ENCODE data around the gene TTN. TPM values are rescaled to one million over a fixed set of nuclear protein-coding genes. Genes with fewer than 3 reads are reported as not detected.

Gene TTN
- total RNA-seq, result 10 to 100 TPM in 3 of 4 donors, 1 to 10 TPM in 1; 9.3 to 59.8 (median 29.4) TPM

DNA sequence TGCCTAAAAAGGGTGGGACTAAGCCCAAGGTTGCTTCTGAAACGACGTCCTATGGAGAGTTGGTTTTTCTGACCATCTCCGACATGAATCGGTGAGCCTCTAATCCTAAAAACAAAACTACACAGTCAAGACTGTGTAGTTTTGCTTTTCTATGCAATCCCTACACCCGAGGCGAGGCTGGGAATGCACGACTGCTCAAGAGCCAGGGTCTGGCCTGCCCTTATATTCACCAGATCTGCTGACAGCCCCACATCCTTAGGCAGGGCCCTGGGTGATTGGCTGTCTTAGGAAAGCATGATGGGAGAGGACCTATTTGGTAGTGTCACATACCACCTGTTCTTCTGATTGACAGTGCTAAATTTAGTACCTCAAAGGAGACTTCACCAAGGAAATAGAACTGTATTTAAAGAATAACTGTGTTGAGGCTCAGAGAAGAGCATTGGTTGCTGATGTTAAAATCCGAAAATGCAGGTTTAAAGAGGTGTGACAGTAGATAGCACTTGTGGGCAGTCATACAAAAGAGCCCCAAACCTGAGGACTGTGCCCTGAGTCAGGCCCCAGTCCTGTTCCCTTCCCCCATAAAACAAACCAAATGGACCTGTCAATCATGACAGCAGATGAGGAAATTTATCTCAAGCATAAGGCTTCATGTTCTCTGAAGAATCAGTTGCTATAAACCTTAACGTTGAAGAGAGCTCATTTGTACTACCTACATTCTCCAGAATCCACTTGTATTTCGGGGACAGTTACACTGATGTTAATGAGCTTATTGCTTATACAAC, at the start of gene TTN:
TSS of gene TTN (minus strand) at position 197 of the 782 bp plus-strand sequence. CDS start 2,781 bp downstream, outside the sequence.
- TF ChIP-seq, protein P1, sequence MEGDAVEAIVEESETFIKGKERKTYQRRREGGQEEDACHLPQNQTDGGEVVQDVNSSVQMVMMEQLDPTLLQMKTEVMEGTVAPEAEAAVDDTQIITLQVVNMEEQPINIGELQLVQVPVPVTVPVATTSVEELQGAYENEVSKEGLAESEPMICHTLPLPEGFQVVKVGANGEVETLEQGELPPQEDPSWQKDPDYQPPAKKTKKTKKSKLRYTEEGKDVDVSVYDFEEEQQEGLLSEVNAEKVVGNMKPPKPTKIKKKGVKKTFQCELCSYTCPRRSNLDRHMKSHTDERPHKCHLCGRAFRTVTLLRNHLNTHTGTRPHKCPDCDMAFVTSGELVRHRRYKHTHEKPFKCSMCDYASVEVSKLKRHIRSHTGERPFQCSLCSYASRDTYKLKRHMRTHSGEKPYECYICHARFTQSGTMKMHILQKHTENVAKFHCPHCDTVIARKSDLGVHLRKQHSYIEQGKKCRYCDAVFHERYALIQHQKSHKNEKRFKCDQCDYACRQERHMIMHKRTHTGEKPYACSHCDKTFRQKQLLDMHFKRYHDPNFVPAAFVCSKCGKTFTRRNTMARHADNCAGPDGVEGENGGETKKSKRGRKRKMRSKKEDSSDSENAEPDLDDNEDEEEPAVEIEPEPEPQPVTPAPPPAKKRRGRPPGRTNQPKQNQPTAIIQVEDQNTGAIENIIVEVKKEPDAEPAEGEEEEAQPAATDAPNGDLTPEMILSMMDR (IDR thresholded peaks at IDR 0.05; ENCODE audit: low read depth), result no peak

DNA sequence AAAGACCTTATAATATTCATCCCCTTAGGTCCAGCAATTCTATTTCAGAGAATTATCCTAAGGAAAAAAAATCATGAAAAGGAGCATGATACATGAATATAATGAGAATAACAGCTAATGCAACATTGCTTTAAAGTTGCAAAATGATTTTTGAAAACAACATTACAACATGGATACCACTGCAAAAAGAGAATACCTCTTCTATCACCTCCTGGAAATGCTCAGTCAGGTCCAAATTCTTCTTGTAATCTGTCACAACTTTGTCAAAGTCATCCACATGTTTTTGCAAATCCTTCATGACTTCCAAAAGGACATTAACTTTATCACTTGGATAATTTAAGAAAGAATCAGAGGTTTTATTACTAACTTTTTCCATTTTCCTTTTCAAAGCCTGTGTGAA, 47.9 kb upstream of the TTN start:
- TF ChIP-seq, protein P1 (IDR thresholded peaks at IDR 0.05; ENCODE audit: low read depth), result no peak

DNA sequence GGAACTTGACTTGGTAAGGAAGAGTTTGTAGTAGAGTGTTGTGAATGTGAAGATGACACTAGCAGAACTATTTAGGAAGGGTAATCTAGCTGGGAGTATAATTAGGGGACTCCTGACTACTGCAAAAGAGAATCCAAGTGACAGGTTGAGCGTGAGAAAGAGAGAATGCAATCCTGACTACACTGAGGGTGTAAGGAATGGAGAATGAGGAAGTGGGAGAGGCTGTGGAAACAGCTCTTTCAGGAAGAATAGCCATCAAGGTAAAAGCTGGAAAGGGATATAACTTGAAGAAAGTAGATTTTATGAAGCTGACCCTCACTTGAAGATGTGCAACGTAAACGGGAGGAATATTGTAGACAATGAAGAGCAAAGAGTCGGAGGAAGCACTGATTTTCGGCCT, 41.1 kb upstream of the TTN start:
- TF ChIP-seq, protein P1 (IDR thresholded peaks at IDR 0.05; ENCODE audit: low read depth), result no peak

DNA sequence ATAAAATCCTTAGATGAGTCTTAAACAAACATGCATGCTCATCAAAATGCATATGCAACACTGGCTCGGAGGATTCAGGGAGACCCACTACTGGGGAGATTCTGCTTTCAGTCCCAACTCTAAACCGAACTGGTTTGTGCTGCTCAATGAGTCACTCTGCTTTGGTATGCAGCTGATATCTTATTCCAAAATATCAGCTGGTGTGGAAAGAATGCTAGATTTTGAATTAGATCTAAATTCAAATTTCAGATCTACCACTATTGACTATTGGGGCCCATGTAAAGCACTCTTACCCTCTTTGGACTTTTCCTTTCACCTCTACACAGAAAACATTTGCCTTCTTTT, 39.2 kb upstream of the TTN start:
- TF ChIP-seq, protein P1 (IDR thresholded peaks at IDR 0.05; ENCODE audit: low read depth), result no peak

DNA sequence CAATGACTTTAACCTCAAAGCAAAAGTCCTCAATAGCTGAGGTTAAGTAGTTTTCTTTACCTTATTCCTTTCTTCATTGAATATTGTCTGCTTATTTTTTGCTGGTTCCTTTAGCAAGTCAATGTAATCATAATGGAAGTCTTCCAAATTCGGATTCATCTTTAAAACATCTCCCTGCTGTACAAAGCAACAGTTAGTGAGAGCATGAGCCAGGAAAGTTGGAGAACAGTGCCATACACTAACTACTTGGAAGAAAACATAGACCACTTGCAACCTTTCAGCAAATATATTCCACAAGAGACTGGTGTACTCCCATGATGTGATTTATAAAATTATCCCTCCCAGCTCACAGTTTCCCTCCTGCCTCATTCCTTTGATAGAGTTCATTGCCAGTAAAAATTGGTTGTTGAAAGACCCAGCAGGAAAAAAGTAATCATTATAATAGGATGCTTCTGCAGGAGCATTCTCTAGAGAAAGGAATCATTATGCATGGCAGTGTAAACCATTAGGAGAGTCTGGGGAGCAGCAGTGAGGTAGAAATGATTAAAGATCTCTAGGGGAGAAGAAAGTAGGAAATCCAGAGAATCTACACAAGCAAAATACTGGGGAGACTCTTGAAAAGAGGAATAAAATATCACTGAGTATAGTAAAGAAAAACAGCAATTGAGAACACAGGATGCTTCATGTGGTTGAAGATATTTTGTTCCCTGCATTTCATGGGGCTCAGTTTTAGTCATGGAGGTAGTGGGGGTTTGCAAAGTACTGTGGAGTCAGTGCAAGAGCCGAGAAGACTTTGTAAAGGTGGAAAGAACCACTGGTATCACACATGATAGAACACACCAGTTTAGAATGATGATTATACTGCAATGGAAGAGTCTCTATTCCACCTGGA, 38.6 kb upstream of the TTN start:
- TF ChIP-seq, protein P1 (IDR thresholded peaks at IDR 0.05; ENCODE audit: low read depth), result no peak

DNA sequence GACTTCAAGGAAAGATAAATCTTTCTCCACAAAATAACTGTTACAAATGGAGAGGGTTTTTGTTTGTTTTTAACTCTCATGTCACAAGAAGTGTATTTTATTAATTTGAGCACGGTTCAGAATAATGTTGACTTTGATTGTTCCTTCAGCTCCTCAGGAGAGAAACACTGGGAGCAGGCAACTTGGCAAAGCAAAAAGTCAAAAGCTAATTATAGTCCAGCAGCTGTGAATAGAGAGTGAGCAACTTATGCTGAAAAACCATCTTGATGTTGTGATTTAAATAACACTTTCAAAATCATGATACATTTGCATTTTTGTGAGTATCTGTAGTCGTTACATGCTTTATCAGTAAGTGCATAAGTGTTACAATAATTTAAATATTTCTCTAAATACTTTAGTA, 37.5 kb upstream of the TTN start:
- TF ChIP-seq, protein P1 (IDR thresholded peaks at IDR 0.05; ENCODE audit: low read depth), result no peak

DNA sequence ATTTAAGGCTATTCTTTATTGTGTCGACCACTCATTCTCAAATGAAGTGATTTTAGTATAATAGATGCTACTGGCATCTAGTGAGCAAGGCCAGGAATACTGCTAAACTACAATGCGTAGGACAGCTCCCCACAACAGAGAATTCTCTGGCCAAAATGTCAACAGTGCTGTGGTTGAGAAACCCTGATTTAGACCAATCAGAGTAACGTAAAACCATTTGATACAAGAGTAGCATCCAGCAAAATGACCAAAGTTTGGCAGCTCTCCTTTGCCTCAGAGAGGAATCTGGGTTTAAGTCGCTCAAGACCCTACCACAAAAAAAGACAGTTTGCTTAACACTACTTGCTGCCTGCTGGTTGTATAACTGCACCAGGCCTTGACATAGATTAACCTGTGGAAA, 37.0 kb upstream of the TTN start:
- TF ChIP-seq, protein P1 (IDR thresholded peaks at IDR 0.05; ENCODE audit: low read depth), result no peak
